Peyer's patch (tissue), 4 donors: ENCODE data around the gene STK31.

Source experiments
- CTCF ChIP-seq, 6 experiments: fragments of 450-650 bp in 4 of 6; fragments of 200-600 bp in 2 of 6; sonication (generic) in 1 of 6; IDR thresholded peaks; one replicate each; pipeline ENCODE4 v1.5.1; 2017 to 2019; ENCODE audit warnings: antibody characterized with exemption in 6 of 6, mild to moderate bottlenecking in 3 of 6, moderate library complexity in 1 of 6
- POLR2A ChIP-seq, 2 donors: fragments of 450-650 bp; IDR thresholded peaks; one replicate each; pipeline ENCODE4 v1.5.1; 2017; ENCODE audit warnings: antibody characterized with exemption in 2 of 2, mild to moderate bottlenecking in 2 of 2, moderate library complexity in 2 of 2

GRCh38 chr7:23804707-23805106, 94.7 kb downstream of the STK31 start:
- TF ChIP-seq CTCF (IDR thresholded peaks at IDR 0.05) (no peak), POLR2A (IDR thresholded peaks at IDR 0.05) (no peak)
